Caco-2 (cell line): ENCODE results near the gene GNGT2. TPM values are rescaled to one million over a fixed set of nuclear protein-coding genes. Genes with fewer than 3 reads are reported as not detected.
"Not testable (repeated sequence)": the region's sequence is repeated elsewhere in the genome, so short reads cannot be mapped to it uniquely, and the experiment has no call there.

ENCODE experiments used
- BruUV-seq: library from RNA; stranded (reverse); fragments of 400-500 nt; replicated peaks from 2 replicates; lab custom pipeline; 2021; lab: Mats Ljungman, UMichigan
- CTCF ChIA-PET: fragments of 300-600 bp; sonication (Branson Sonifier 250); formaldehyde crosslinking; loops from one replicate; lab custom pipeline; 2022; ENCODE audit warnings: antibody characterized with exemption; lab: Charles Lee
- POLR2A ChIA-PET: fragments of 300-600 bp; sonication (Branson Sonifier 250); formaldehyde crosslinking; loops from one replicate; lab custom pipeline; 2022; ENCODE audit warnings: antibody characterized with exemption; lab: Charles Lee
- DNase-seq, 2 experiments: peaks; one replicate each; pipeline versions ENCODE4 v3.0.0 to v3.0.0-alpha.2; 2020 to 2022
- H3K27me3 ChIP-seq: replicated peaks from 2 replicates; pipeline ENCODE4 v1.6.0; 2011; ENCODE audit warnings: low read length; ENCODE audit not compliant: control insufficient read depth, insufficient read depth
- H3K36me3 ChIP-seq: 2 replicates; pipeline ENCODE4 v1.5.1; 2011; ENCODE audit warnings: low read length; ENCODE audit not compliant: control insufficient read depth, insufficient read depth
- H3K4me1 ChIP-seq: fragments of 250-450 bp; sonication (Bioruptor Pico); 2 replicates; pipeline ENCODE4 v1.5.1; 2020; ENCODE audit warnings: mild to moderate bottlenecking
- H3K4me3 ChIP-seq: 2 replicates; pipeline ENCODE4 v1.5.1; 2011; ENCODE audit warnings: low read depth, mild to moderate bottlenecking, control low read depth, low read length
- H3K9me3 ChIP-seq: fragments of 250-450 bp; sonication (Bioruptor Pico); 2 replicates; pipeline ENCODE4 v1.5.1; 2020; ENCODE audit warnings: mild to moderate bottlenecking, moderate library complexity
- H3K27ac Mint-ChIP-seq: one replicate; pipeline ENCODE4 v1.8.0; 2022; ENCODE audit warnings: mixed read lengths; ENCODE audit not compliant: unreplicated experiment
- H3K27me3 Mint-ChIP-seq: one replicate; pipeline ENCODE4 v1.8.0; 2022; ENCODE audit warnings: mixed read lengths; ENCODE audit not compliant: insufficient read depth, unreplicated experiment
- H3K36me3 Mint-ChIP-seq: one replicate; pipeline ENCODE4 v1.8.0; 2022; ENCODE audit warnings: mild to moderate bottlenecking, mixed read lengths; ENCODE audit not compliant: insufficient read depth, unreplicated experiment
- H3K4me1 Mint-ChIP-seq: one replicate; pipeline ENCODE4 v1.8.0; 2022; ENCODE audit warnings: low read depth, mixed read lengths; ENCODE audit not compliant: unreplicated experiment
- H3K4me3 Mint-ChIP-seq: one replicate; pipeline ENCODE4 v1.8.0; 2022; ENCODE audit warnings: mild to moderate bottlenecking, moderate library complexity, mixed read lengths; ENCODE audit not compliant: unreplicated experiment
- H3K9me3 Mint-ChIP-seq: one replicate; pipeline ENCODE4 v1.8.0; 2022; ENCODE audit warnings: mixed read lengths; ENCODE audit not compliant: unreplicated experiment
- CTCF ChIP-seq, 2 experiments: fragments of 200-600 bp in 1 of 2; IDR thresholded peaks; 1 replicate in 1 of 2; 2 replicates in 1 of 2; pipeline versions ENCODE4 v1.5.1 to v1.8.0; 2011 to 2022; ENCODE audit warnings: antibody characterized with exemption in 1 of 2, control low read depth in 1 of 2, inconsistent platforms in 1 of 2, low read depth in 1 of 2, low read length in 1 of 2, mild to moderate bottlenecking in 1 of 2, moderate library complexity in 1 of 2; ENCODE audit not compliant: insufficient read depth in 1 of 2, severe bottlenecking in 1 of 2, unreplicated experiment in 1 of 2
- intact Hi-C: fragments of 100-400 bp; cut with micrococcal nuclease; formaldehyde crosslinking; loops from one replicate; pipeline ENCODE4 v1.10.0; 2022; ENCODE audit not compliant: unreplicated experiment
- total RNA-seq: library from RNA; stranded (reverse); gene quantifications from 2 replicates; pipeline ENCODE4 v1.2.3, GENCODE V29; 2022

Gene GNGT2
- total RNA-seq, 1 experiment from 2014 or later = not detected

- Mint-ChIP-seq H3K9me3 (peaks cover 38% of the 10 kb centered on the region), H3K27ac (no peak overlapping the region)
- POLR2A ChIA-PET = no interaction called here
Measured at GRCh38 chr17:49180303-49180702, 30.1 kb downstream of the GNGT2 start.

GRCh38 chr17:49175978-49176377 lies 34.4 kb downstream of the GNGT2 start:
- CTCF ChIA-PET = not testable (repeated sequence)

More at GRCh38 chr17:49180303-49180702, 30.1 kb downstream of the GNGT2 start:
- Mint-ChIP-seq H3K36me3 (peaks cover 15% of the 10 kb centered on the region), H3K4me1 (no peaks in the 10 kb centered on the region), H3K27me3 (no peaks in the 10 kb centered on the region), H3K4me3 (no peak overlapping the region)
- no TSS peak for BruUV-seq
- H3K4me1 ChIP-seq = peaks cover 10% of the 10 kb centered on the region
- H3K36me3 ChIP-seq = no peaks in the 10 kb centered on the region
- TF ChIP-seq CTCF (IDR thresholded peaks at IDR 0.05; ENCODE audit: insufficient read depth in 1 of 2, low read depth in 1 of 2, low read length in 1 of 2, severe bottlenecking in 1 of 2, unreplicated experiment in 1 of 2) = peak; percentile 63 to 74
- intact Hi-C loops = no loop called here
- H3K4me3 ChIP-seq = no peak overlapping the region
- peak; percentile 63 to 66 for DNase-seq
- CTCF ChIA-PET = interaction anchor here (0.6 kb wide), 1 partner anchor 11 kb away, joined by 3 read pairs; no protein-coding TSS in a partner anchor
- H3K9me3 ChIP-seq = peaks cover 70% of the 10 kb centered on the region
- no peaks in the 10 kb centered on the region for H3K27me3 ChIP-seq

GRCh38 chr17:49170711-49171110 lies 39.7 kb downstream of the GNGT2 start:
- intact Hi-C loops, BruUV-seq, POLR2A ChIA-PET, CTCF ChIA-PET, H3K27me3 Mint-ChIP-seq, H3K36me3 Mint-ChIP-seq, H3K27me3 ChIP-seq, H3K4me1 Mint-ChIP-seq, H3K4me1 ChIP-seq, DNase-seq, H3K36me3 ChIP-seq, H3K27ac Mint-ChIP-seq, H3K4me3 Mint-ChIP-seq, H3K4me3 ChIP-seq: not testable (repeated sequence)
- H3K9me3 Mint-ChIP-seq = peaks cover 56% of the 10 kb centered on the region
- peaks cover 46% of the 10 kb centered on the region for H3K9me3 ChIP-seq

More at GRCh38 chr17:49175978-49176377, 34.4 kb downstream of the GNGT2 start:
- H3K4me1 ChIP-seq, intact Hi-C loops, H3K4me3 Mint-ChIP-seq, POLR2A ChIA-PET, H3K4me3 ChIP-seq, H3K27me3 ChIP-seq, H3K27me3 Mint-ChIP-seq, H3K36me3 Mint-ChIP-seq, H3K27ac Mint-ChIP-seq, BruUV-seq, H3K36me3 ChIP-seq, DNase-seq, H3K4me1 Mint-ChIP-seq: not testable (repeated sequence)
- peaks cover 61% of the 10 kb centered on the region for H3K9me3 Mint-ChIP-seq
- peaks cover 59% of the 10 kb centered on the region for H3K9me3 ChIP-seq

GRCh38 chr17:49170216-49170615 lies 40.2 kb downstream of the GNGT2 start:
- Mint-ChIP-seq H3K9me3 (peaks cover 51% of the 10 kb centered on the region), H3K4me1 (no peaks in the 10 kb centered on the region), H3K27me3 (peaks cover 10% of the 10 kb centered on the region), H3K36me3 (no peaks in the 10 kb centered on the region), H3K27ac (no peak overlapping the region), H3K4me3 (no peak overlapping the region)
- ChIA-PET CTCF (no interaction called here), POLR2A (no interaction called here)
- Histone ChIP-seq H3K36me3 (no peaks in the 10 kb centered on the region), H3K4me1 (no peaks in the 10 kb centered on the region), H3K9me3 (peaks cover 41% of the 10 kb centered on the region), H3K4me3 (no peak overlapping the region), H3K27me3 (no peaks in the 10 kb centered on the region)
- TF ChIP-seq CTCF (IDR thresholded peaks at IDR 0.05; ENCODE audit: insufficient read depth in 1 of 2, low read depth in 1 of 2, low read length in 1 of 2, severe bottlenecking in 1 of 2, unreplicated experiment in 1 of 2) = no peak
- BruUV-seq = no TSS peak
- no peak for DNase-seq
- intact Hi-C loops = no loop called here
